Upper lobe of left lung (tissue), 6 donors: ENCODE results near the gene SQSTM1. TPM values are rescaled to one million over a fixed set of nuclear protein-coding genes. Genes with fewer than 3 reads are reported as not detected.
A peak's percentile ranks its signal among the peaks of the same experiment; 100 is the strongest.
"Not testable (repeated sequence)": the region's sequence is repeated elsewhere in the genome, so short reads cannot be mapped to it uniquely, and the experiment has no call there.

ENCODE experiments used
- ATAC-seq, 2 donors: fragments of 200-7000 bp; cut with Tn5 transposase; one replicate each; pipeline ENCODE4 v1.9.1; 2022; ENCODE audit warnings: mild to moderate bottlenecking in 2 of 2, moderate library complexity in 2 of 2; ENCODE audit not compliant: low FRiP score in 2 of 2
- DNase-seq, 2 donors: peaks; one replicate each; pipeline ENCODE4 v3.0.0-alpha.2; 2019 to 2020
- H3K27ac ChIP-seq, 4 donors: fragments of 200-600 bp; sonication (generic); one replicate each; pipeline ENCODE4 v1.5.1; 2016 to 2019
- H3K27me3 ChIP-seq, 4 donors: fragments of 200-600 bp; sonication (generic); one replicate each; pipeline ENCODE4 v1.5.1; 2017 to 2019
- H3K36me3 ChIP-seq, 4 donors: fragments of 200-600 bp; sonication (generic); one replicate each; pipeline ENCODE4 v1.5.1; 2016 to 2019
- H3K4me1 ChIP-seq, 4 donors: fragments of 200-600 bp; sonication (generic); one replicate each; pipeline ENCODE4 v1.5.1; 2018 to 2019
- H3K4me3 ChIP-seq, 4 donors: fragments of 200-600 bp; sonication (generic); one replicate each; pipeline ENCODE4 v1.5.1; 2017 to 2019; ENCODE audit warnings: mild to moderate bottlenecking in 2 of 4, moderate library complexity in 1 of 4
- H3K9me3 ChIP-seq, 4 donors: fragments of 200-600 bp; sonication (generic); one replicate each; pipeline ENCODE4 v1.5.1; 2018 to 2019
- EP300 ChIP-seq, 4 donors: sonication (generic); formaldehyde crosslinking; IDR thresholded peaks; one replicate each; pipeline ENCODE4 v1.5.1; 2017; ENCODE audit warnings: antibody characterized with exemption in 4 of 4, control low read depth in 2 of 4
- POLR2A ChIP-seq, 4 donors: fragments of 450-650 bp; IDR thresholded peaks; one replicate each; pipeline ENCODE4 v1.5.1; 2016 to 2017; ENCODE audit warnings: antibody characterized with exemption in 4 of 4, mild to moderate bottlenecking in 2 of 4
- POLR2AphosphoS5 ChIP-seq, 2 donors: sonication (generic); formaldehyde crosslinking; IDR thresholded peaks; one replicate each; pipeline ENCODE4 v1.5.1; 2017; ENCODE audit warnings: antibody characterized with exemption in 2 of 2
- WGBS, 2 donors: methylation state at CpG; one replicate each; pipeline ENCODE4 v1.1.5; 2017 to 2018; 5-methylcytosine and 5-hydroxymethylcytosine counted together
- total RNA-seq, 6 donors: library from RNA; depleted of rRNA in 4 of 6; stranded (reverse); fragments of >200 nt in 4 of 6; gene quantifications; one replicate each; pipeline versions ENCODE4 v1.1.0 to v1.2.1, GENCODE V29; 2016 to 2021
- TF ChIP-seq, protein P1 (sequence below), 6 experiments: fragments of 450-650 bp in 4 of 6; fragments of 200-600 bp in 2 of 6; sonication (generic) in 2 of 6; IDR thresholded peaks; one replicate each; pipeline ENCODE4 v1.5.1; 2016 to 2019; ENCODE audit warnings: antibody characterized with exemption in 6 of 6
- donor health status: DM: no; HTN: no; CAD: no; lungs with moderate emphysema.
- donor health status: DM: no; HTN: yes; CAD: no; lungs with severe emphysema.

The SQSTM1 gene
- total RNA-seq, 6 donors from 2014 or later = 390 to 666 (median 574) TPM

DNA sequence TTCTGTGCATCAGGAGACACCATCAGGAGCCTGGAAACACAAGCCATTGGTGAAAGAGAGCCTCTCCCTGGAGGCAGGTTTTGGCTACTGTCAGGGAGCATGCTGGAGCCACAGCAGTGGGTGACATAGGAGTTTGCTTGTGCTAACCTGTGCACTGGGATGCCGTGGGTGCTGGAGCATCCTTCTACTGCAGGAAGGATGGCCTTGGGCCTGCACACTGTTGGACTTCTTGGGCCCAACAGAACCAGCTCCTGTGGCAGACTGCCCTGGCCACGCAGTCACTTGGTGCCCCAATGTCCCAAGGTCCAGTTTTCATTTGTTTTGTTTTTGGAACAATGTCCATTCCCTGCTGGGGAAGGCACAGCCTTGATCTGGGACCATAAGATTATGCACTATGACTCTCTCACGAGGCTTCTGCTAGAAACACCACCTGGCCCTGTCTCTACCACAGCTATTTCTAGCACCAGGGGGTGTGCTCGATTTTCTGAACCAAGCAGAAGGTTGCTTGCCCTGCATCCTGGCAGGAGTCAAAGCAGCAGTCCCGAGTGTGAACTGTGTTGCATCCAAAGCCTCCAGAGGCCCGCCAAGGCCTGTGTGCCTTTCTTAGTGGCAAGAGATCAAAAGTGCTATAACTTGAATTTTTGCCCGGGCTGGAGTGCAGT is 32.4 kb upstream of the SQSTM1 start:
- H3K9me3 ChIP-seq = no peaks in the 10 kb centered on the region
- H3K36me3 ChIP-seq = no peaks in the 10 kb centered on the region
- WGBS, 2 donors = 91 to 95% methylated on average over 7 of the region's 7 CpGs
- H3K4me1 ChIP-seq = peaks cover 18 to 21% (median 20%) of the 10 kb centered on the region in 4 donors
- no peak for TF ChIP-seq EP300 (IDR thresholded peaks at IDR 0.05)
- no peak for TF ChIP-seq POLR2A (IDR thresholded peaks at IDR 0.05)
- TF ChIP-seq POLR2AphosphoS5 (IDR thresholded peaks at IDR 0.05) = no peak
- TF ChIP-seq, protein P1, sequence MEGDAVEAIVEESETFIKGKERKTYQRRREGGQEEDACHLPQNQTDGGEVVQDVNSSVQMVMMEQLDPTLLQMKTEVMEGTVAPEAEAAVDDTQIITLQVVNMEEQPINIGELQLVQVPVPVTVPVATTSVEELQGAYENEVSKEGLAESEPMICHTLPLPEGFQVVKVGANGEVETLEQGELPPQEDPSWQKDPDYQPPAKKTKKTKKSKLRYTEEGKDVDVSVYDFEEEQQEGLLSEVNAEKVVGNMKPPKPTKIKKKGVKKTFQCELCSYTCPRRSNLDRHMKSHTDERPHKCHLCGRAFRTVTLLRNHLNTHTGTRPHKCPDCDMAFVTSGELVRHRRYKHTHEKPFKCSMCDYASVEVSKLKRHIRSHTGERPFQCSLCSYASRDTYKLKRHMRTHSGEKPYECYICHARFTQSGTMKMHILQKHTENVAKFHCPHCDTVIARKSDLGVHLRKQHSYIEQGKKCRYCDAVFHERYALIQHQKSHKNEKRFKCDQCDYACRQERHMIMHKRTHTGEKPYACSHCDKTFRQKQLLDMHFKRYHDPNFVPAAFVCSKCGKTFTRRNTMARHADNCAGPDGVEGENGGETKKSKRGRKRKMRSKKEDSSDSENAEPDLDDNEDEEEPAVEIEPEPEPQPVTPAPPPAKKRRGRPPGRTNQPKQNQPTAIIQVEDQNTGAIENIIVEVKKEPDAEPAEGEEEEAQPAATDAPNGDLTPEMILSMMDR (IDR thresholded peaks at IDR 0.05) = no peak
- ATAC-seq = peak in 1 of 2 donors; percentile 24
- no peak overlapping the region for H3K27ac ChIP-seq
- H3K27me3 ChIP-seq = no peaks in the 10 kb centered on the region
- no peak overlapping the region for H3K4me3 ChIP-seq
- DNase-seq = no peak

DNA sequence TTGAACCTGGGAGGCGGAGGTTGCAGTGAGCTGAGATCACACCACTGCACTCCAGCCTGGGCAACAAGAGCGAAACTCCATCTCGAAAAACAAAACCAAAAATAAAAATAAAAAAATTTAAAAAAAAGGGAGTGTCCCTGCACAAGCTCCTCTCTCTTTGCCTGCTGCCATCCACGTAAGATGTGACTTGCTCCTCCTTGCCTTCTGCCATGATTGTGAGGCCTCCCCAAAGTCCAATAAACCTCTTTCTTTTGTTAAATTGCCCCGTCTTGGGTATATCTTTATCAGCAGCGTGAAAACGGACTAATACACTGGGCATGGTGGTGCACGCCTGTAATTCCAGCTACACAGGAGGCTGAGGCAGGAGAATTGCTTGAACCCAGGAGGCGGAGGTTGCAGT is 31.4 kb upstream of the SQSTM1 start:
- not testable (repeated sequence) for H3K4me3 ChIP-seq, H3K27me3 ChIP-seq, H3K36me3 ChIP-seq, H3K9me3 ChIP-seq, ATAC-seq, DNase-seq, H3K27ac ChIP-seq
- WGBS, 2 donors = 96% methylated on average over 9 of the region's 9 CpGs
- H3K4me1 ChIP-seq = peaks cover 27 to 31% (median 29%) of the 10 kb centered on the region in 4 donors

DNA sequence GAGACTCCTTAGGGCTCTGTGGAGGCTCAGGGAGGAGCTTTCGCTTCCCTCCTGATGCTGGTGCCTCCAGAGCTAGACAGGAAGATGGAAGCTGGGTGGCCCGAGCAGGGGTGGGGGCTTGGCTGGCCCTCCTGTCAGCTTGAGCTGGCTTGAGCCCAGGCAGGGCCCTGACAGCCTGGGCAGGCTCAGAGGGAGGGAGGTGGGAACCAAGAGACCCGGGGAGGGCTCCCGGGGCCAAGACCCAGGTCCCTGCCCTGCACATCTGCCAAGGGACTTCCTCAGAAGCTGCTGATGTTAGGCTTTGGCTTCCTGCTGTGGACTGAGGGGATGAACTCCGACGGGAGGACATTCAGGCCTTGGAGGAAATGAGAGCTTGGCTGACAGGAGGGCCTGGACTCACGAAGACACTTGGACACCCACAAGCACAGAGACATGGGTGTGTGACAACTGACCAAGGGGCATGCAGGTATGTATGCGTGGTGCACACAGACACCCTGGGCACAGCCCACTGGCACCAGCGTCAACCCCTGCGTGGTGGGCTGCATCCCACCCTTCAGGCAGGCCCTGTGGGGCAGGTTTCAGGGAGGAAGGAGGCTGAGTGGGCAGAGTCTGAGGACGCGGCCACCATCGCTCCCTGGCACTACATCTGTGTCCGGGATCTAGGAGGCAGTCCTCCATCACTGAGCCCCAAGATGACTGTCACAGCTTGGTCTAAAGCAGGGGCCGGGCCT is 28.7 kb upstream of the SQSTM1 start:
- Histone ChIP-seq H3K4me3 (no peak overlapping the region), H3K9me3 (no peaks in the 10 kb centered on the region), H3K27ac (peak overlapping the region; percentile 71 to 85 (median 78)), H3K36me3 (peaks cover 0 to under 1% (median under 1%) of the 10 kb centered on the region in 4 donors), H3K27me3 (no peaks in the 10 kb centered on the region), H3K4me1 (peaks cover 50 to 55% (median 52%) of the 10 kb centered on the region in 4 donors)
- TF ChIP-seq POLR2A (IDR thresholded peaks at IDR 0.05) (no peak), POLR2AphosphoS5 (IDR thresholded peaks at IDR 0.05) (peak in 1 of 2 donors; percentile 48)
- DNase-seq (peak; percentile 37 to 68), ATAC-seq (no peak)
- 39 to 61% methylated on average over 12 to 13 of the region's 15 CpGs for WGBS, 2 donors

DNA sequence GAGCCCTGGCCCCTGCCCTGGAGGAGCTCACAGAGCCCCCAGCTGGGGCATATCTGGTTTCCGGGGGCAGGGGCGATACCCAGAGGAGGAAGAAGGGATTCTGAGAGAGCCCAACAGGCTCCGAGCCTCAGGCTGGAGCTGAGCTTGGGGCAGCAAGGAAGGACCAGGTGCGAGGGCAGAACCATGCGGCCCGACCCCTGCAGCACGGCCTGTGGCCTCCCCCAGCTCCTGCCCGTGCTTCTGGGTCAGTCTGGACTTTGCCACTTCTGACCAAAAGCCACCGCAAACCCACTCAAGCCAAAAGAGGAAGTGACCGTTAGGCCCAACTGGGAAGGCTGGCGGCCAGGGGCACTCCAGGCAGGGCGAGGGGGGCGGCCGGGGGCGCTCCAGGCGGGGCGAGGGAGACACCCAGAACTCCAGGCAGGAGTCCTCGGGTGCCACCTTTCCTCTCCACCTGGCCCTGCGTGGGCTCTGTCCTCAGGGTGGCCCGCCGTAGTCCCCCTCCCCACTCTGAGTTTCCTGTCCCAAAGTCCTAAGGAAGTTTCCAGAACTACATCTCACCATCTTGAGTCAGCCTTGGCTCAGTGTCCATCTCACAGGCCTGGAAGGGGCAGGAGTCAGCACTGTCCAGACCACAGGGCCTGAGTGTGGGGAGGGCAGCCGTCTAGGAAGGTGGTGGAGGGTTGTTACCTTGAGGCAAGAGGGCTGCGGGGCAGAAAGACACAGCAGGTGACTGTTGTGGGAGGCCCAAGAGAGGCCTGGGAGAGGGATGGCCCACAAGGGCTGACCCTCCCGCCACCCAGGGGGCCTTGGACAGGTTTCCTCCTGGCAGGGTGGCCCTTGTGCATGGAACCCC is 27.9 kb upstream of the SQSTM1 start:
- 55 to 61% methylated on average over 3 to 24 of the region's 24 CpGs for WGBS, 2 donors
- no peaks in the 10 kb centered on the region for H3K27me3 ChIP-seq
- ATAC-seq (peak in 1 of 2 donors; percentile 10), DNase-seq (peak; percentile 52 to 87)
- H3K9me3 ChIP-seq = no peaks in the 10 kb centered on the region
- no peak overlapping the region for H3K4me3 ChIP-seq
- H3K36me3 ChIP-seq = peaks cover 4 to 8% (median 8%) of the 10 kb centered on the region in 4 donors
- H3K4me1 ChIP-seq = peaks cover 50 to 60% (median 54%) of the 10 kb centered on the region in 4 donors
- peak overlapping the region; percentile 71 to 85 (median 78) for H3K27ac ChIP-seq
- TF ChIP-seq EP300 (IDR thresholded peaks at IDR 0.05) (no peak), POLR2A (IDR thresholded peaks at IDR 0.05) (no peak), POLR2AphosphoS5 (IDR thresholded peaks at IDR 0.05) (no peak)
- TF ChIP-seq, protein P1 (IDR thresholded peaks at IDR 0.05) = no peak

DNA sequence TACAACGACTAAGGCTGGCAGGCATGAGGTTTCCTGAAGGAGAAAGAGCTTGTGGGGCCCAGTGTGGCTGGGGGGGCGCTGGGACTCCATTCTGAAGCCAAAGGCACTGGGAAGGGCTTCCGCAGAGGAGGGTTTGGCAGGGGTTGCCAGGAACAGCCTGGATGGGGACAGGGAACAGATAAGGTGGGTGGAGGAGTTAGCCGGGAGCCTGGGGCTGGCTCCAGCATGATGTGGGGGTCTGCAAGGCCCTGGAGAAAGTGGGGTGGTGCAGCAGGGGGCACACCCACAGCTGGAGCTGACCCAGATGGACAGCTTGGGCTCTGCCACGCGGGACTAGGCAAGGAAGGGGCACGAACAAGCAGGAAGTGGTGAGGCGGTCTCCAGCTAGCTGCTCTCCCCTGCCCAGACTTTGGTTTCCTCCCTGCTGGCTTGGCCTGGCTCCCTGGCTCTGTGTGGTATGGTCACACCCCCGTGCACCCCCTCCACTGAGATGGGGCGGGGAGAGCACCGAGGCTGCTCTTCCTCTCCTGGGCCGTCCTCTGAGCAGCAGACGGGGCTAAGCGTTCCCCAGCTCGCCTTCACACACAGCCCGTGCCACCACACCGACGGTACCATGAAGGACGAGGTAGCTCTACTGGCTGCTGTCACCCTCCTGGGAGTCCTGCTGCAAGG is 27.1 kb upstream of the SQSTM1 start, which contains the start of gene LTC4S:
Gene LTC4S, plus strand, starts transcription at position 519 of the 672 bp plus-strand sequence. Its CDS starts 95 bp downstream, at position 614.
- DNase-seq = peak; percentile 70 to 81
- peak within 1 kb of the TSS in 3 of 4 donors; percentile 54 to 80 (median 67) for H3K4me3 ChIP-seq

More for the DNA sequence above, 27.1 kb upstream of the SQSTM1 start, which contains the start of gene LTC4S:
- Histone ChIP-seq H3K9me3 (no peaks in the 10 kb centered on the region), H3K27me3 (no peaks in the 10 kb centered on the region), H3K27ac (peak within 1 kb of the TSS; percentile 71 to 85 (median 78)), H3K4me1 (peaks cover 50 to 60% (median 54%) of the 10 kb centered on the region in 4 donors), H3K36me3 (peaks cover 9 to 16% (median 16%) of the 10 kb centered on the region in 4 donors)
- no peak for TF ChIP-seq EP300 (IDR thresholded peaks at IDR 0.05)
- peak in 1 of 2 donors; percentile 57 for TF ChIP-seq POLR2AphosphoS5 (IDR thresholded peaks at IDR 0.05)
- peak in 1 of 4 donors; percentile 28 for TF ChIP-seq POLR2A (IDR thresholded peaks at IDR 0.05)
- TF ChIP-seq, protein P1 (IDR thresholded peaks at IDR 0.05) = no peak
- ATAC-seq = peak; percentile 72 to 74
- WGBS, 2 donors = 10 to 24% methylated on average over 2 to 8 of the region's 19 CpGs
